ENCODE data around the gene SRP9. TPM values are rescaled to one million over a fixed set of nuclear protein-coding genes. Genes with fewer than 3 reads are reported as not detected.
A peak's percentile ranks its signal among the peaks of the same experiment; 100 is the strongest.
"Not testable (repeated sequence)": the region's sequence is repeated elsewhere in the genome, so short reads cannot be mapped to it uniquely, and the experiment has no call there.

The SRP9 gene
- total RNA-seq, 4 donors from 2014 or later: 67.9 to 153 (median 131) TPM

GRCh38 chr1:225811622-225812487 is 34.2 kb downstream of the SRP9 start:
- H3K4me1 ChIP-seq: peaks cover 0 to 65% (median 8%) of the 10 kb centered on the region in 4 donors
- peak overlapping the region in 2 of 4 donors; percentile 82 for H3K4me3 ChIP-seq
- H3K9me3 ChIP-seq: no peaks in the 10 kb centered on the region
- TF ChIP-seq CTCF (IDR thresholded peaks at IDR 0.05): peak in 1 of 6 experiments; percentile 10
- TF ChIP-seq POLR2A (IDR thresholded peaks at IDR 0.05): no peak
- no peaks in the 10 kb centered on the region for H3K36me3 ChIP-seq
- DNase-seq: no peak
- peak overlapping the region in 3 of 4 donors; percentile 8 to 86 (median 68) for H3K27ac ChIP-seq
- no peaks in the 10 kb centered on the region for H3K27me3 ChIP-seq

GRCh38 chr1:225812488-225813213 is 35.0 kb downstream of the SRP9 start:
- H3K27me3 ChIP-seq: no peaks in the 10 kb centered on the region
- DNase-seq: no peak
- no peak overlapping the region for H3K4me3 ChIP-seq
- peaks cover 0 to 73% (median 11%) of the 10 kb centered on the region in 4 donors for H3K4me1 ChIP-seq
- no peaks in the 10 kb centered on the region for H3K36me3 ChIP-seq
- TF ChIP-seq POLR2A (IDR thresholded peaks at IDR 0.05) (no peak), CTCF (IDR thresholded peaks at IDR 0.05) (no peak)
- no peaks in the 10 kb centered on the region for H3K9me3 ChIP-seq
- peak overlapping the region; percentile 56 to 86 (median 70) for H3K27ac ChIP-seq

- peaks cover 0 to 79% (median 11%) of the 10 kb centered on the region in 4 donors for H3K4me1 ChIP-seq
Observed at GRCh38 chr1:225813214-225813964, 35.8 kb downstream of the SRP9 start.

GRCh38 chr1:225814381-225814780 is 36.8 kb downstream of the SRP9 start:
- peak overlapping the region; percentile 10 to 86 (median 70) for H3K27ac ChIP-seq
- no peaks in the 10 kb centered on the region for H3K27me3 ChIP-seq
- H3K9me3 ChIP-seq: no peaks in the 10 kb centered on the region
- DNase-seq: no peak
- H3K4me1 ChIP-seq: peaks cover 0 to 78% (median 11%) of the 10 kb centered on the region in 4 donors
- H3K36me3 ChIP-seq: no peaks in the 10 kb centered on the region
- H3K4me3 ChIP-seq: no peak overlapping the region
- TF ChIP-seq CTCF (IDR thresholded peaks at IDR 0.05): no peak
- no peak for TF ChIP-seq POLR2A (IDR thresholded peaks at IDR 0.05)

More at GRCh38 chr1:225813214-225813964, 35.8 kb downstream of the SRP9 start:
- Histone ChIP-seq H3K9me3 (no peaks in the 10 kb centered on the region), H3K27ac (peak overlapping the region; percentile 56 to 86 (median 70)), H3K36me3 (no peaks in the 10 kb centered on the region), H3K4me3 (peak overlapping the region in 1 of 4 donors; percentile 6), H3K27me3 (no peaks in the 10 kb centered on the region)
- TF ChIP-seq CTCF (IDR thresholded peaks at IDR 0.05) (no peak), POLR2A (IDR thresholded peaks at IDR 0.05) (no peak)
- peak; percentile 22 to 74 (median 73) for DNase-seq

- Histone ChIP-seq H3K4me1 (peaks cover 0 to 74% (median 11%) of the 10 kb centered on the region in 4 donors), H3K27ac (peak overlapping the region; percentile 10 to 86 (median 70))
- not testable (repeated sequence) for H3K36me3 ChIP-seq, DNase-seq, H3K9me3 ChIP-seq, H3K27me3 ChIP-seq, H3K4me3 ChIP-seq
Observed at GRCh38 chr1:225815090-225815489, 37.5 kb downstream of the SRP9 start.
